ENCODE results near the gene BCL2L13.
"Not testable (repeated sequence)": the region's sequence is repeated elsewhere in the genome, so short reads cannot be mapped to it uniquely, and the experiment has no call there.

BCL2L13 gene

DNA sequence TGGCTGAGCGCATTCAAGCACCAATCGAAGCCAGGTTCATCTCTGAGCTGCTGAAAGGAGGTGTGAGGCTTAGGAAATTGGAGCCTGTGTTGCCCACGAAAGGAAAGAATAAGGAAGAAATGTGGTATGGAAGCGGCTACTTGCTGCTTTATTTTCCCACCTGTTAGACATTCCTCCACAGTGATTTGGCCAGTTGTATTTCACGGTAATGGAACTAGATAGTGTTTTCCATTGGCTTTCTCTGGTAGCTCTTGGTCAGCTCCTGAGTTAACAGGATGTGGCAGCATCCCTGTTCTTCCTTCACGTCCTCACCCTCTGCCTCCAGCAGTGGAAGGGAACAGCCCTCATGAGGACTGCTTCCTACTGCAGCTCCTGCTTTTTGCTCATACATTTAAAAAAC, 91.0 kb downstream of the BCL2L13 start:
- no peak for DNase-seq

DNA sequence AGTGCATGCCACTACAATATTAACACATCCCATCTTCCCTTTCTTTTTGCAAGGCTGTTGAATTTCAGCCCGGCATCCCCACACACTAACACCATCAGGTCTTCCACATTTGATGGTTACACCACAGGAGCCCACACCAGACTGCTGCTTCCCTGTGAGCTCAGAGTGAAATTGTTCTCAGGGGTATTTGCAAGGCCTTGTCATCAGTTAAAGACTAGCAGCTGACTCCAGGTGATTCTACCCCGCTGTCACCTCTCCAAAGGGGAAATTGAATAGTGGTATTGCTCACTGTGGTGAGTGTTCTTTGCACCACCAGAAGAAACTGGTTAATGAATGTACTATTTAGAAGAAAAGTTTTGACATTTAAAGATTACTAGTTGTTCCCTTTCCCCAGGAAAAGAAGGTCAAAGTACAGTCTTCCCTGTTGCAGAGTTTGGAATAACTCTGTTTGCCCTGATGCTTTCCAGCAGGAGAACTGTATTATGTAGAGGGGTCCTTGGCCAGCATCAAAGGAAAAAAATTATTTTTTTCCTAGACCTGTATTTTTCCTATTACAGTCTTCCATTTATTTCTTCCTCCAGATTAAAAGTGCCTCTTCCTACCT, 93.8 kb downstream of the BCL2L13 start:
- no peak for DNase-seq

DNA sequence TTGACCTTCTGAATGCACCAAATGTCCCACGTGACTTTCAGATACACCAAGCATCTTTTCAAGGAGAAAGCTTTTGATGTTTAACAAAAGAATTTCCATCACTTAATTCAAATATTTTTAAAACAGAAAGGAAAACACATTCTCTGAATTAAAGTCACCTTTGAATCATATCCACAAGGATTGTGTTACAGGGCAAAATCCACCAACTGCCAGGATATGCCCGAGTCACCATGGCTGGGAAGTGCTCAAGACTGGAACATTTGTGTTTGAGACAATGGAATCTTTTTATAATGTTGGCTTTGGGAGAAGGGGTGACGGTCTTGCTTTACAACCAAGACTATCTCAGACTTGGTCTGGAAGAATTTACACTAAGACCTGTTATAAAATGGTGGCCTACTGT, 94.9 kb downstream of the BCL2L13 start:
- no peak for DNase-seq

DNA sequence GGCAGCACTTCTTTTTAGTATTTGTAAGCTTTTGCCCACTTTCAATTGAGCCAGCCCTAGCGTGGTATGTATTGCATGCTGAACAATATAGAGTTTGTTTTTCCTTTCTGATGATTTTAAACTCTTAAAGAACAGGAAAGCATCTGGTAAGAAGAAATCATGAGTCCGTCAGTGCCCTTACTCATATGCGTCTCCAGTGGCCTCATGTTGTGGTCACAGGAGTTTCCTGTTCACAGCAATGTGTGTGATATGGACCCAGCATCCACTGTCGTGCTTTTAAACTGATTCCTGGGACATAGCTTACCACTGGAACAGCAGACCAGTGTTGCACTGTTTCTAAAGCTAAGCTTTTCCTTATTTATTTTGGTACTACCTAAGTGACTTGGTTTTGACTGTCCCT, 95.6 kb downstream of the BCL2L13 start:
- no peak for DNase-seq

DNA sequence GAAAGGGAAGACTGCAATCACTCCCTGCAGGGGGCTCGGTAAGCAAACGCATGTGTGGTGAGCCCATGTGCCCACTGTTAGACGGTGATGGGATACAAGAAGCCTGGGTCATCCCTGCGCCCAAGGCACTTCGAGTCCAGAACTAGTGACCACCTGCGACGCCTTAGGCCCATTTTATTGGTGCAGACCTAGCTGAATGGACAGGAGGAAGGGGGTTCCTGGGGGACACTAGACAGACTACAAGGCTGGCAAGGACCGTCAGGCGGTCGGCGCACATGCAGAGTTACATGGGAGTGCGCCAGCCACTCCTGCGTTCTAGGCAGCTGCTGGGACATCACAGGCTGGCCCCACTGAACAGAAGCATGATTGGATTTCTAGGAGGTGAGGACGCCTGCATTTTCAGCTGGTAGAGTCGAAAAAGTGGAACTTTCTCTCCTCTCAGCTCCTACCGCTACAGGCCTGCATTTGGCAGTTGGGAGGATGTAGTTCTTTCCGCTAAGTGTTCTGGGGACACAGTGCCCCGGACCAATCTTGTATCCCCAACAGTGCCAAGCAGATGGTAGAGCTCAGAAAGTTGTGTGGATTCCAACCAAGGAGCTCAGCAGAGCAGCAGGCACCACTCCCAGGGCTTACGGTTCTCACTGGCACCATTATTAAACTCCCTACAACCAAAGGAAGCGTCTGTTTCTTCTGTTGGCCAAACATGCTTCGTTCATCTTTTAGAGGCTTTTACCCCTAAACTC, 100.0 kb downstream of the BCL2L13 start:
- no peak for DNase-seq

DNA sequence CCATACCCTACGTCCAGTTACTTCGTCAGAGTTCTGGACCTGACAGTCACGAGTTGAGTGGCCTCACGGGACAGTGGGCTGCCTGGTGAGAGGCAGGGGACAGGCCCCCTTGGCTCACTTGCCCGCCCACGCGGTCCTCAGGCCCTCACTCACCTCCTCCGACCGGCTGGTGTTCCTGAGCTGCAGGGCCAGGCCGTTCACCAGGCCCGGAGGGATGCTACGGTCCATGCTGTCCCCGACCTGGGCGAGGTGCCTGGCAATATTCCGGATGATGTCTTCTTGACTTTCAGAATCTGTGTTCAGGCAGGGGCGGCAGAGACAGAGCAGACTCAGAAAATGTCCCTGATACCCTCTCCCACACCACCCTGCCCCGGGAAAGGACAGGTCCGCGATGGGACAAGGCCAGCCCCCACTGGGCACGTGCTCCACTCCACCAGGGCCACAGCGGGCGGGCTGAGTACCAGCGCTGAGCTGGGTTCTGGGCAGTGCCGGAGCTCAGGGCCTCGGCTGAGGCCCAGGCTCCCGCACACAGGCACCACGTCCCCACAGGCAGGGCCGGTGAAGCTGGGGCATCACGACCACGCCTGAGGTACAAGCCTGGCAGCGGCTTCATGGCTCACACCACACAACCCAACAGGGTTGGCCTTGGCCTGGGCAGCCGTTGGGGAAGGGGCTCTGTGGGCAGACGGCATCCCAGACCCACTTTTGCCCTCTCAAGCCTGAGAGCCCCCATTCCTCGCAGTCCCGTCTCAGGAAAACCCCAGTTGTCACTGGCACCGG, 100.8 kb downstream of the BCL2L13 start:
- no peak for DNase-seq

DNA sequence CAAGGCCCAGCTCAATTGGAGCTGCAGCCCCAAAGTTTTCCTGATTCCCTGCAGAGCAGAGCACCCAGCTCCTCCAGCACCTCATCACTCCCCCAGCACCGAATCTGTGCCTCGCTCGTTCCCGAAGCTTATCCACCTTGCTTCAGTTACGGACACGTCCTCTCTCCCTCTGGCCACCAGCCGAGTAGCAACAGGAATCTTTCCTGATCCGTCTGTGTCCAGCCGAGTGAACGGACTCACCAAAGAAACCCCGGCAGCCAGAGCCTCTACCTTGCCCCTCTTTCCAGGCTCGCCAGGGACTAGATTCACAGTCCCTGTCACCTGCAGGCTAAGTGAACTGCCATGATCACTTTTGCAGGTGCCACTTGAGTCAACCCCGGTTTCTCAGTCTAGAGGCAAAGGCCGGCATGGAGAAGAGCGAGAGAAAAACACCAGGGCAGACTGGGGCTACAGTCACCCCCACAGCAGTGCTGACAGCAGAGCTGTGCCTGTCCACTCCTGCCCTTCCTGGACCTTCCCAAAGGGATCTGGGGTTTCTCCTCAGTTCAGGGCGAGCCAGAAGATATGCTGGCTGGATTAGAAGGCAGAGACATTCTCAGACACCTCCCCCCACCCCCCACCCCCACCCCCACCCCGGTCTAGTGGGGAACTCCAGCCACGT, 103.4 kb downstream of the BCL2L13 start:
- no peak for DNase-seq

DNA sequence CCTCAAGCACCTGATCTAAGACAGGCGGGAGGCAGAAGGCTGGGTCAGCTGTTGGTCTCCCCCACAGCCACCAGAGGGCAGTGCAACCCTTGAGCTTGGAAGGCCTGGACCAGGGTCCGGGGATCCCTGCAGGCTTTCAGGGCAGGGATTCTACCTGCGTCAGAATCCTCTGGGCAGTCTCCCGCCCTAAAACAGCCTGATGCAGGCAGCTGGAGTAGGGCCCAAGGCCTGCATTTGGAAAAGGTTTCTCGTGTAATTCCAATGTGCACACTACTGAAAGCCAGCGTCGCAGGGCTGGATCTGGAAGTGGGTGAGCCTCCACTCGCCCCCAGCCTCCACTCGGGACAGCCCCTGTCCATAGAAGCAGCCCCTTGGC, 104.0 kb downstream of the BCL2L13 start:
- DNase-seq = peak; percentile 68

DNA sequence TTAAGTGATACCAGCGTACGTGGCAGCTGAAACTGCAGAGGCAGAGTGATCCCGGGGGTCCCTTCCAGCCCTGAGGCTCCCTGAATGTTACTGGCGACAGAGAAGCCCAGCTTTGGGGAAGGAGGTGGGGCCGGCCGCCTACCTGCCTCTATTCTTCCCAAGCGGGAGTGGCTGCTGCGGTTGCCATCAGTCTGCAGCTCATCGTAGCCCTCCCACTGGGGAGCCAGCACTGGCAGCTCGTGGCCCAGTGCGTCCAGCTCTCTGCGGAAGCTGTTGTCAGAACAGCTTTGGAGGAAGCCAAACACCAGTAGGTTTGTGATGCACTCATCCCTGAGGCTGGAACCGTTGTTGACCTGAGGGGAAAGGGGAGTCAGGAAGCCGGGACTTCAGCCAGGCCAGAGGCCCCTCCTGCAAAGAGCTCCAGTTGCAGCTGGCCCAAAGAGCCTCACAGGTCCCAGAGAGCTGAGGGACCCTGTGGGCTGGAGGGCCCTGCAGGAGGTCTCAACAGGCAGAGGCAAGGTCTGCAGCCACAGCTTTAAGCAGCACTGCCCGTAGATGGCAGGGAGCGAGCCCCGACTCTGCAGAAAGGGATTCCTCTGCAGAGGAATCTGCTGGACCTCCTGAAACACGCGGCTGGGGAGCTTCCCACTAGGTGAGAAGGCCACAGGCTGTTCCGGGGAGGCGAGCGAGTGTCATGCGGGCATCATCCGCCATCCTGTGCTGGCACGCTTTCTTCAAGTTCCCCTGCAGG, 105.3 kb downstream of the BCL2L13 start:
- DNase-seq = no peak

DNA sequence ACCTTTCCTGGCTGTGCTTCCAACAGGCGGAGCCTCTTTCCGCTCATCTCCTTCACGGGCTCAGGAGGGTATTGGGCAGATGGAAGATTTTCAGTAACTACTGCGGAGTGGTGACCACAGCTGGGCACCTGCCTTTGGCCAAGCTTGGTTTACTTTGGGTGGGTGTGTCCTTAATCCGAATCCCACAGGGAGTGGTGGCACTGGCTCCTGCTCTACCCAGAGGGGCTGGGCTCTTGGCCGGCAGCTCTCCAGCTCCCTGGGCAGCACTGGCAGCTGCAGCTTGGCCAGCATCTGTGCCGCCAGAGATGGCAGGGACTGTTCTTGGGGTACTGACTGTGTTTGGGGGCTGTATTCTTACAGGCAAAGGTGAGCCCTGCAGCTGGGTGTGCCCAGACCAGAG, 105.9 kb downstream of the BCL2L13 start:
- no peak for DNase-seq

DNA sequence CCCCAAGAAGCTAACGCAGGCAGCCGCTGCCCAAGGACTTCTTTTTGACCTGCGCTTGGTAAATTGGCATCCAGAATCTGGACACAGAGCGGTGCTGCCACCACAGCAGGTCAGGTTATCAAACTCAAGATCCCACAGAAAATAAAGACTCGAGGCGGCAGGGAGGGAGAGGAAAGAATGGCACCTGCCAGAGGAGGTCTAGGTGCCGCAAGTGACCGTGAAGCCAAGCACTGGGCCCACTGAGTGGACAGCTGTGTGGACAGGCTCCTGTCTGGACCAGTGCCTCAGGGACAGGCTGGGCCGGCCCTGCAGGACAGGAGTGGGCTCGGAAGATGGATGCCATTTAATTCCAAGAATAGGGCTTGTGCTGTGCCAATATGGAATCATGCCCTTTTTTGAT, 108.4 kb downstream of the BCL2L13 start:
- DNase-seq = no peak

DNA sequence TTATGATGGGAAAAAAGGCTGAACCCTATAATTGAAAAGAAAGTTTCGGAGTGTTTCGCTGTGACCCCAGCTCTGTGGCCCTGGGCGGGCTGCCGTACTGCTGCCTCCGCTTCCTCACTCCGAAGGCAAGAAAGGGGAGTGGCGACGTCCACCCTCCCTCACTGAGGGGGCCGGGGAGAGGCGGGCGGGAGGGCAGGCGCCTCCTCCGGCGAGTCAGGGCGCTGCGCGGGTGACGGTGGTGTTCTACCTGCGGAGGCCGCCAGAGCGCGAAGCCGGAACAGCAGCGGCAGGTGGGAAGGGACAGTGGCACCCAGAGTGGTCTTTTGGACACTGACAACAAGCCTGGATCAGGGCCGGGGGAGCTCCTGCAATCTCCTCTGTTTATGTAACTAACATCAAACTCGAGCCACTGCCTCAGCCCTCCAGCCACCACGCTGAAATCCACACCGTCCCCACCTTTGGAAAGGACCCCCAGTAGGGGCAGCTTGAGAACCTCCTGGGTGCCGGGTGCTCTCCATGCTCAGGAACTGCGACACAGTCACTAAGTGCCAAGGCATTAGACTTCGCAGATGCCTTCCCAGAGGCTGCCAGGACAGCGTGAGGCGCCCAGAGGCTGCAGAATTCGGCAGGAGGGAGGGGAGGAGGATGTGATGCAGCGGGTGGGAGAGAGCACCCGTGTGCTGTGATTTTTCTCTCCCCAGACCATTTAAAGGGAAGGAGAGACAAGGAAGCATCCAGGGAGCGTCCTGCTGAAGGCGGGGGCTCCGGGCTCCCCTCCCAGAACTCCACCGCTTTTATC, 110.2 kb downstream of the BCL2L13 start:
- no peak for DNase-seq

DNA sequence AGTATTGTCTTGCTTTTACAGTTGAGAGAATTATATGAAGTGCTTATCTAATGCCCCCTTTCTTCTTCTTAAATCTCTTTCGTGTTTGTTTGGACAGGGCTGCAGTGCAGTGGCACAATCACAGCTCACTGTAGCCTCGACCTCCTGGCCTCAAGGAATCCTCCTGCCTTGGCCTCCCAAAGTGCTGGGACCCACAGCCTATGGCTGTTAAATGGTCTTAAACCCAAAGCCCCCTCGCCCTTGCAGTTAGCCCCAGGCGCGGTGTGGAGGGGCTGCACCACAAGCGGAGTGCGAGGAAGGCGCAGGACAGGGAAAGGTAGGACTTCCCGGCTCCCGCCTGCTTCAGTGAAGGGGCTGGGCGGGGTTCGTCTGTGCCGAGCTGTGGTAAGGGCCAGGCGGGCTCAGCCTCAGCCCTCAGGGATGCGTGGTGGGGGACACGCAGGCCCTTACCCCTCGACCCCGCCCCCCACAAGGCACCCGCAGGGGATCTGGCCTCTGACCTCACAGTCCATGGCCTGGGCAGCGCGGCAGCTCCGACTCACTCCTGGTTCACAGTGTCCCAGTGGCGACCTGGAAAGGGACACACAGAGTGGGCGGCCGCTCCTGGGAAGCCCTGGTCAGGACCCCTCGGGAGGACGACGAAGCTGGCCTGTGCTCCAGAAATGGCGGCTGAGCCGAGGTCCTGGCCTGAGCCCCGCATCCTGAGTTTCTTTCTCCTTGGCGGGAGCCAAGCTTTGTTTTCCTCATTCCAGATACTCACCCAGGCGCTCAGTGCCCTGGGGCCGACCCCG, 111.2 kb downstream of the BCL2L13 start:
- no peak for DNase-seq

DNA sequence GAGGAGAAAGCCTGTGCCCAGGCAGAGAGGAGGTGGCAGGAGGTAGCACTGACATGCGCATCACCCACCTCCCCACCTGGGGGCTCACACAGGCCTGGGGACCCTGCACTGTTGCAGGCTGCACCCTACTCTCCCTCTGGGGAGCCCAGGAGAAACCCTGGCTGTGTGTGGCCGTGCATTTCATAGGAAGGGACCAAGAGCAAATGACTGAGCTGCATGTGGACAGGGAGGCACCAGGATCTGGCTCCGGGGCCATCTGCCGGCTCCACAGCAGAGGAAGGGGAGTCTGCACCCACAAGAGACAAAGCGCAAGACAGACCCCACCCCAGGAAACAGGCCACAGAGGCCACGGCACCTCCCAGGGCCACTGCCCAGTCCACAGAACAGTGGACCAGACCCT, 113.0 kb downstream of the BCL2L13 start:
- no peak for DNase-seq

DNA sequence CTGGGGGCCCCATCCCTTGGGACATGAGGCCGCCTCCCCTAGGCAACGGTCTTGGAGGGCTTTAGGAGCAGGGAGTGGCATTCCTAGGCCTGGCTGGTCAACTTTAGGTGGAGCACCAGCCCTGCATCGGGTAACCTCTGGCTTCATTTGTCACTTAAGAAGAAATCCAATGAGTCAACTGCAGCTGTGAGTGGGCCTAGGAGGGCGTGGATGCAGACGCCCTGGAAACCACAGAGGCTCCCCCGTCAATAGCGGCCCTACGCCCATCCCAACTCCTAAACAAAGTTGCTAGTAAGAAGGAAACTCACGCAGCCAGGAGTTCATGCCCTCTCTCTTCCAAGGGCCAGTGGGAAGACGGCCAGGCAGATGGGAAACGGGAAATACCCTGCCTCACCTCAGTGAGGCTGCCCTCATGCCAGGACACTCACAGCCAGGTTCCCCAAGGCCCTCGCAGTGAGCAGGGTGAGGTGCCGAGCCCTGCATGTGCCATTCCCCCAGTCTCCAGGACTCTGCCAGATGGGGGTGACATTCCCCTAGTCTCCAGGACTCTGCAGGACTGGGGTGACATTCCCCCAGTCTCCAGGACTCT, 114.9 kb downstream of the BCL2L13 start:
- DNase-seq = no peak

DNA sequence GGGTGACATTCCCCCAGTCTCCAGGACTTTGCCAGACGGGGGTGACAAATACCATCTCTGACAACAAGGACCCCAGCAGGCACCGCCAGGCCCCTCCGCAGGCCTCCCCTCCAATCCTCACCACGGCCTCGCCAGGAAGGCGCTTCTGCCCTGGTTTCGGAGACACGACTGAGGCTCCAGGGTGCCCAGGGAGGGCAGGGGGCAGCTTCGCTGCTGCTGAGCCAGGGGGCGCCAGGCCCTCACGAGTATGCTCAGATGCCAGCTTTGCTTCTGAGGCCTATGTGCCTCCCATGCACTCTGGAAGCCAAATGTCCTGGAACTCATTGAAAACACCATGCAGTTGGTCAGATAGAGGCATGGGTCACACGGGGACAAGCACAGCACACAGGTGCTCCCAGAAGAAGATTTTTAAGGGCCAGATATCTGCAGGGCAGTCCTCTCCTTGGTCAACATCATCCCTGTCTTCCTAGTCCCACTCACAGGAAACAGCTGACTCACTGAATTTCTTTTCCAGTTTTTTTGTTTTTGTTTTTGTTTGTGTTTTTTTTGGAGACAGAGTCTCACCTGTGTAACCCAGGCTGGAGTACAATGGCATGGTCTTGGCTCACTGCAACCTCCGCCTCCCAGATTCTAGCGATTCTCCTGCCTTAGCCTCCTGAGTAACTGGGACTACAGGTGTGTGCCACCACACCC, 115.8 kb downstream of the BCL2L13 start:
- no peak for DNase-seq

DNA sequence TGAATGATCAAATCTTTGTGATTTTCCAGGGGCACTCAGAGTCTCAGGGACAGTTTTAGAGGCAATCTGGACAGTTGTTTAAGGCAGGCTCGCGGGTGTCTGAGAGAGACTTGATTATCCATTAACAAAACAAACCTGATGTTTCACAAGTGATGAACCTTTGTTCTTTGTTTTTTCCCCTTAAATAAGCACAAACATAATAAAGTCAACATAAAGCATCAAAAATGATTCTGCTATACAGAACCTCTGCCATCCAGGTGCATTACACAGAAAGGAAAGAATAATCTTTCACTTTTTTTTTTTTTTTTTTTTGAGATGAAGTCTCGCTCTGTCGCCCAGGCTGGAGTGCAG, 122.6 kb downstream of the BCL2L13 start:
- no peak for DNase-seq

DNA sequence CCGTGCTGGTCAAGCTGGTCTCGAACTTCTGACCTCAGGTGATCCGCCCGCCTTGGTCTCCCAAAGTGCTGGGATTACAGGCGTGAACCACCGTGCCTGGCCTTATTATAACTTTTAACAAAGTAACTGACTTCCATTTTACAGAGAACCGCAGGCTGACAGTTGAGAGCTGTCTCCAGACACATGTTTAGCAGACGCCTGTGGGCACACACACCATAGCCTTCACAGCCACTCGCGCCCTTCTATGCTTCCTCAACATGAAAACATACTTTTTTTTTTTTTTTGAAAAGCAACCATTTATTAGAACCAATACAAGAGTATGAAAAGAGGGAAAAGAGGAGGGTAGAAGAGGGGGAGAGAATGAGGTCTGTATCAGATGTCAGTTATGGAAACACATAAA, 124.9 kb downstream of the BCL2L13 start:
- DNase-seq = not testable (repeated sequence)

DNA sequence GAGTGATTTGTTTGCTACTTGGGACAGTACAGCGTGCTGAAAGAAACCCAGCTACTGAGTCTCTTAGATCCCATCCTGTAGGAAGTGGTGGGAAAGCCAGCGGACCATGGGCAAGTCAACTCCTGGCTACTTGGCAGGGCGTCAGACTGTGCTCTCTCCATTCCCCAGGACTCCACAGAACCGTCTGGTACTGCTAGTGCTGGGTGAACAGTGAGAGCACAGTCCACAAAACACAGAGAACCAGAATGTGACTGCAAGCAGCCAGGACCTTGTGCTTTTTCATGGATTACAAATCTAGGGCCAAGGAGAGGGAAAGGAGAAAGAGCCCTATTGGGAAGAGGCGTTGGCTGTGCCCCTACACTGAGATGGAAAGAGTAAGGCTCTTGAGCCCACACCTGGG, 125.5 kb downstream of the BCL2L13 start:
- DNase-seq = no peak

DNA sequence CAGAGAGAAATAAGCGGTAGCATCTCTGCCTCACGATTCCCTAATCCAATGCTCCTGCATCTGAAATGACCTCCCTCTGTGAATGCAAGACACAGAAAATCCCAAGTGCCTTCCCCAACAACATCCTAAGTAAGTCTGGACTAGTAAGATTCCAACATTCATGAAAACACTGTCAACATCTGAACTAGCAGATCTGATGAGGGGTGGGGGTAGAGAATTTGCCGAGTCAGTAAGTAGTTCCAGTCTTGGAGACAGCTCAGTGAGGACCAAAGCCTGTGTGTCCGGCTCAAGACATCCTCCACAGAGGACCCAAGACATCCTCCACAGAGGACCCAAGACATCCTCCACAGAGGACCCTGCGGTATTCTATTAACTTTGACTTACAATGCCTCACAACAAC, 126.3 kb downstream of the BCL2L13 start:
- DNase-seq = not testable (repeated sequence)
